EH (cell line): ENCODE results near the gene DNAJA4.
A peak's percentile ranks its signal among the peaks of the same experiment; 100 is the strongest.

Experiments
- DNase-seq: peaks from one replicate; pipeline ENCODE4 v3.0.0-alpha.2; 2015; ENCODE audit warnings: low read depth

DNAJA4 gene

DNA sequence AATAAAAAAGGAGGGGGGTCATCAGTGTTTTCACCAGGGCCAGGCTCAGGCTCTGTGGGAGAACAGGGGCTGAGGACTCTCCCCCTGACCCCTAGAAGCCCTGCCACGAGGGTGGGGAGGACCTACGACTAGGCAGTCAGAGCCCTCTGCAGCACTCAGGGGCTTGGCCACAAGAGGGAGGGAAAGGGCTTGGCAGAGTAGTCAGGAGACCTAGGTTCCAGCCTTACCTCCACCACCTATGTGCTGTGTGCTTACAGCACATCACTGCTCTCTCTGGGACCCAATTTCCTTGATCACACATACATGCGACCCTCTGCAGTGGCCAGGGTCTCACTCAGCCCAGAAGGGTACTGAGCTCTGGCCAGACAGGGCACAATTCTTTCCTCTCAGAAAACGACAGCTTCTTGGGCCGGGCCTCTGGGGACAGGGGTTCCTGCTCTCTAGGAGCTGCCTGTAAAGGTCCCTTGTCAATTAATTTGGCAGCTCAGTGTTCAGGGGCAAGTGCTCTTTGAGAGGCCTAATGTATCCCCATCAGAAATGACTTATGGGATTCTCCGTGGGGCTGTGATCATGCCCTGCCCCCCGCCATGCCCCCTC is 51.4 kb downstream of the DNAJA4 start:
- peak; percentile 21 for DNase-seq

DNA sequence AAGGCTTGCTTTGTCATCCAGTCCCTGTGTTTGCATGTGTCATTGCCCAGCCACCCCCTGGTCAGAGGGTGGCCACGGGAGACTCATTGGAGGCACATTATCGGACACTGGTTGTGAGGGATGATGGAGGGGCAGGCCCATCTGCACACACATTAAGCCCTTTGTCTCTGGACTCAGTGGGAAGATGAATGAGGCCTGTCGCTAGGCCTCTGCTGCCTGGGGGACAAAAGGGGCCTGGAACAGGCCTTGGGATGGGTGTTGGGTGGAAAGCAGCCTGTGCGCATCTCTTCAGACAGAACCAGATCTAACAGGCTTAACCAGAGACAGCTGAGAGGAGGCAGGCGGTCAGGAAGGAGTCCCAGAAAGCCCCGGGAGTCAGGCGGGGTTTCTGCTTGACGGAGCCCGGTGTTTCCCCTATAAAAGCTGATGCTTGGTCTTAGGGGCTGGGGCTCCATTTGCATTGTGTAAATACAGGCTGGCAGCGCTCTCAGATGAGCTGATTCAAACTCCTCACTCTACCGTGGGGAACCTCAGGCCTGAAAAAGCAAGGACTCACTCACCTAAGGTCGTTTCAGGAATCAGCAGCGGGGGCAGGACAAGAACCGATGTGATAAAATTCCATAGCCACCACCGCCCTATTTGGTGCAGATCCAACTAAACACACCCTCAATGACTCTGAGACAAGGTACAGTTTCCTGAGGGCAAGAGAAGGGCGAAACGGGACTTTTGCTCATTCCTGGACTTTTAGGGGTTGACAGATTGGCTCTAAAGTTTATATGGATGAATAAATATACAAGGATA is 52.1 kb downstream of the DNAJA4 start:
- DNase-seq = no peak

DNA sequence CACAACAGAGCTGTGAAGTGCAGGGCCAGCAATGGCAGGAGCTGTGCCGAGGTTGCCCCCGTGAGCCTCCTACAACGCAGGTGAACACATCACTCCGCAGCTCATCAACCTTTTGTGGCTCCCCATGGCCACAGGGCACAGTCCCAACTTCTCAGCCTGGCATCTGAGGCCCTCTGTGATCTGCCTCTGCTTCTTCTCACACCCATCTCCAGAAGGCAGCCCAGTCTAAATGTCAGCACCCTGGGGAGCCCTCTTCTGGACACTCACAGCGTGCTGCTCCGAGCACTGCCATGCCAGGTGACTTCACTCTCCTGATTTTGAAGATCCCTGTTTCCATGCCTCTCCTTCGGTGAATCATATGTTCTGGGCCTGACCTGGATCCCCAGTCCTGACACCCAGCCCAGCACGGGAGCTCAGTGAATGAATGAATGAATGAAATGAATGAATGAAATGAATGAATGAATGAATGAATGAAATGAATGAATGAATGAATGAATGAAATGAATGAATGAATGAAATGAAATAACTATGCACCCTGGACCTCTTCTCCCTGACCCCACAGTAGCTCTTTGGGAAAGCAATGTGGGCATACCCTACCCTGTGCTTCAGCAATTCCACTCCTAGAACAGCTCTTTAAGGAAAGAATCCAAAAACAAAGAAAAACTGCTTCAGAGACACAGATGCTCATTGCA is 52.9 kb downstream of the DNAJA4 start:
- DNase-seq = peak; percentile 28

DNA sequence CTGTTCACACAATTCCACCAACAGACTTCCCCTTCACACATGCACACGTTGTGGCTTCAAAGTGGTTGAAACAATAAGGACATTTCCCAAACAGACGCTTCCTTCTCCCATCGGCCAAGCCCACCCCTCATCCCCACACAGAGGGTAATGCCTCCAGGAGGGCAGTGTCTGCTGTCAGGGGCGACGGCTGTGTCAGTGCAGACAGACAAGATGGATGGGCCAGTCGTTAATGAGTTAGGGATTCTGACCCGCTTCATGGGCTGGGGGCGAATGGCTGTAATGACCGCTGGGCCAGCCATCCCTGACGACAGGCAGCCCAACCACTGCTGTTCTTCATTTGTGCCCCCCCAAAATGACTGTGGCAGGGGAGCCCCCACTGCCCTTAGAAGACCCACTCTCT is 55.2 kb downstream of the DNAJA4 start:
- DNase-seq = no peak

DNA sequence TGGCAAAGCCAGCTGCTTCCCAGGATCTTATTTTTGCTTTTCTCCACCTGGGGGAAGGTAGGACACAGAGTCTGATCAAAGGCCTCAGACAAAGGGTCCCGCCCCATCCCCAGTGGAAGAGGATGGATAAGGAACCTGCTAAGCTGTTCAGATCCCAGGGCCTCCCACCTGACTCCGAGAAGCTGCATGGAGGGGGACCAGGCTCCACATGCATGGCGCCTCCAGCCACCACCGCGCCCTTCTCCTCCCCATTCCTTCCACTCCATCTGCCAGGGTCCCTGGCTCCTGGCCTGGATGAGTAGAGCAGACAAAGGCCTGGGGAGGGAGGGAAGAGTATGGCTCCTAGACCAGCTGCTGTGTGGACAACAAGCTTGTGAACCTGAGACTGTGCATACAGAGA is 55.8 kb downstream of the DNAJA4 start:
- no peak for DNase-seq

DNA sequence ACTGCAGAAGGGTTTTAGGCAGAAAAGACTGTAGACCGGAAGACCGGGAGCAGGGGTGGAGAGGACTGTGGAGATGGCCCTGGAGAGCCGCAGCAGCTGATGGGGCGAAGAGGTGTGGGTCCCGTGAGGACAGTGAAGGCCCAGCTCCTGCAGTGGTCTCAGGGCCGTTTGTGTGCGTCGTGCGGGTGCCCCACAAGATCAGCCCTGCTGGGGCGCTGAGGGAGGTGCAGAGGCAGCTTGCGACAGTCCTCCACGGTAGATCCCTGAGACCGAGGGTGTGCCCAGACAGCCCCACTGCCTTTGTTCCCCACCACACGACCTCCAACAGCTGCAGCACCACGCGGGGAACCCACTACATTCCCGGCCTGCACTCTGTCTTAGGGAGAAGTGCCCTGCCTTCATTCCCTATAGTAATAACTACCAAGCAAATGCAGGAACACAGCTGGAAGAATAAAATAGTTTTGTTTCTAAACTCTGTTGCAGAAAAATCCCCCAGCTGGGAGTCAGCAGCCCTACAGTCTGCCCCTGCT is 56.7 kb downstream of the DNAJA4 start:
- DNase-seq = no peak

DNA sequence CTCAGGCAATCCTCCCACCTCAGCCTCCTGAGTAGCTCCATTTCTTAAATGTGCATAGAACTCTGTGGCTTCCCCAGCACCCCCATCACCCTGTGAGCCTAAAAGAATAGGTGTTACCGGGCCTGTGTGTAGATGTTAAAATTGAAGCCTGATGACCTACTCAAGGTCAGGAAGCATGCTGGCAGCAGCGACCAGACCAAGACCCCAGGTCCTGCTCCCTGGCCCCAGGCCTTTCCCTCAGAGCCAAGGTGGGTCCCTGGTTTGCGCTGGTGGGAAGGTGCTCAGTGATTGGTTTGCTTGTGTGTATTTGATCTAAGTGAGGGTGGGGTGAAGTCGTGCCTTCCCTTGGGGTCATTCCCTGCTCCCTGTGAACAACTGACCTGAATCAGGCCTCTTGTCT is 57.4 kb downstream of the DNAJA4 start:
- no peak for DNase-seq

DNA sequence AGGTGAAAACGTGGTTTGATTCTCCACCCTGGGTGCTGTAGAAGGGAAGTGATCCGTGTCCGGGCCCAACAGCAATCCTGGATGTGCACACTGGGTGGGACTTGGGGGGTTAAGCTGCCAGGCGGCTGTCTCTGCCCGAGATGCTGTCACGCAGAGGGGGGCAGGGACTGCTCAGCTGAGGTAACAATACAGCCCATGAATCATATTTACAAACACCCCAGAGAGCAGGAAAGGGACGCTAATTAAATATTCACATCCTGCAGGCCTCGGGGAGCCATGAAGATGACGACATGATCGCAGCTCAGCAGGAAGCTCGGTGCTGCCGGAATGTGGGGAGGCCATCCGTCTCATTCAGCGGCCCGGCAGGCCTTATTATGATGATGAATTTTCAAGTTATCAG is 57.9 kb downstream of the DNAJA4 start:
- DNase-seq = peak; percentile 64

DNA sequence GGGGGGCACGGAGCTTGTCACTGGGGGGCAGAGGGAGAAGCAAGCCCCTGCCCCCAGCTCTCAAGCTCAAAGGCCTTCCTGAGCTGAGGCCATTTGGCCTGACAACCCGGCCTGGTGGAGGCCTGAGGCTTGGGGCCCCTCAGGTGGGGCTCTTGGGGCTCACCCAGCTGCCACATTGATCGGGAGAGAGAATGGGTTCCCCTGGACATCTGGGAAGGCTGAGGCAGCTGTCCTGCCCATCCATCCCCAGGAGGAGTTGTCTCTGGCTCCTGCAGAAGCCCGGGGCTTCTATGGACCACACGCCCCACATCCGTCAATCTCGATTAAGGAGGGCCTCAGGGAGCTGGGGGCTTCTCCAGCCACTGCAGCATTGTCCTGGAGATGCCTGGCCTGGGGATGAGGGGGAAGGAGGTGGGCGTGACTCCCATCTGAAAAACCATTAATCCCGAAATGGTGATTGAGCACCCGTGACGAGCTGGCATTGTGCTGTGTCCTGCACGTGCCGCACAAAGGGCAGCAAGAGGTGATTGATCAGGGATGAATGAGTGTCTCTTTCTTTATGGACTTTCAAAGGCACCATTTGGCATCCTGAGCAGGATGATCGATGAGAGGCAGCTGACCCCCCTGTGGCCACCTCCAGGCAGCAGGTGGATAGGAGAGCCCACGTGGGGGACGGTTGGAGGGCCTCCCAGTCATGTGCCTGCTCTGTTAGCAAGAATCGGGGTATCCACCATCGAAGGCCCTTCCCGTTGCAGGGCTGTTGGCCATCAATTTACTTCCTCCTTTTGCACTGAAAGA is 58.6 kb downstream of the DNAJA4 start:
- no peak for DNase-seq

DNA sequence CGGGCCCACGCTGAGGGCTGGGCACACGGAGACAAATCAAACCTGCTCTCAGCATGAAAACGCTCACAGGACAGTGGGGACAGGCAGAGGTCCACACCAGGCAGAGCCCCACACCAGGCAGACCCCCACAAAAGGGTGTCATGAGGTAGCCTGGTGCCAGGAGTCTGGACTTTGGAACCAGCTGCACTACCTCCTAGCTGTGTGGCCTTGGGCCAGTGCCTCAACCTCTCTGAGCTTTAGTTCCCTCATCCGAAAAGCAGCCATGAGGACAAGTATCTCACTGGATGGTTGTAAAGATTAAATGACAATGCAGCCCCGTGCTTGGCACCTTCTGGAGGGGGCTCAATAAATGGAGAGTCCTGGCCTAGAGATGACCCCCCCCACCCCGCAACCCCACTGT is 59.3 kb downstream of the DNAJA4 start:
- no peak for DNase-seq

DNA sequence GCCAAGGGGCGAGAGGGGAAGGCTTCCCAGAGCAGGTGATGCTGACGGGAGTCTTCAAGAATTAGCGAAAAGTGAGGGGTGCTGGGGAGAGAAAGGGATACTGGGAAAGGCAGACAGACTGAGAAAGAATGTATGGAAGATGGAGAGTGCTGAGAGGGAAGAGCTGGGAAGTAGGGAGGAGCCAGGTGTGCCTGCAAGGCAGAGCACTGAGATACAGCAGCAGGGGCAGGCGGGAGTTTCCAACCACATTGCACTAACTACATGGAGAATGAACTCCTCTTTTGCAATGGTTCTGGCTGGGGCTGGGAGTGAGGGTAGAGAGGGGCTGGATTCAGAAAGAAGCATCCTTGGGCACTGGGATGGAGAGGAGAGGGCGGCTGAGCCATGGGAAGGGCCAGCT is 59.8 kb downstream of the DNAJA4 start:
- no peak for DNase-seq

DNA sequence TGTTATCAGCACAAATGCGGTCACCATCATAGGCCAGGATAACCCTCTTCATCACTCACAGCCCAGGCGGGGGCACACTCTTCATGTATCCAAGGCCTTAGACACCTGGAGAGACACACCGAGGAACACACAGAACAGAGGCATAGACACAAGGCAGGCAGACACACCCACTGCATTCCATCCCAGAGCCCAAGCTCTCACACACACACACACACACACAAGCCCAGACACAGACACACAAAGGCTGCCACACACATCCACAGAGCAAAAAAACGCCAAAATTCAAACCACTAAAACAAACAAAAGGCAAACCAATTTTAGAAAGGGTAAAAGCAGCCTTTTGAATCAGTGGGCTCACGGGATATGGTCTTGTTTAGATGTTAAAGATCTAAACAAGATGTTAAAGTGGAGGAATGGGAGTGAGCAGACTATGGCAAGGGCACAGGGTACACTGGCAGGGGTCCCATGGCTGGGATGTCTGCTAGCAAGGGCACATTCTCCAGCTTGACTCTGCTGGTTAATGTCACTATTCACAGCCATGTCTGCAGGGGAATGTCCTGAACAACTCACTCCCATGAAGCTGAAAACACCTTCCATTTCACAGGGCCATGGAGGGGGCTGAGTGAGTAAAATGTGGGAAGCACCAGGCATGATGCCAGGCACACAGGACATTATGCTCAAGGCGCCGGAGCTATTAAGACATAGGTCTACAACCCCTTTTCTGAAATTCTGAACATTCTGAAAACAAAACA is 60.9 kb downstream of the DNAJA4 start:
- peak; percentile 34 for DNase-seq

DNA sequence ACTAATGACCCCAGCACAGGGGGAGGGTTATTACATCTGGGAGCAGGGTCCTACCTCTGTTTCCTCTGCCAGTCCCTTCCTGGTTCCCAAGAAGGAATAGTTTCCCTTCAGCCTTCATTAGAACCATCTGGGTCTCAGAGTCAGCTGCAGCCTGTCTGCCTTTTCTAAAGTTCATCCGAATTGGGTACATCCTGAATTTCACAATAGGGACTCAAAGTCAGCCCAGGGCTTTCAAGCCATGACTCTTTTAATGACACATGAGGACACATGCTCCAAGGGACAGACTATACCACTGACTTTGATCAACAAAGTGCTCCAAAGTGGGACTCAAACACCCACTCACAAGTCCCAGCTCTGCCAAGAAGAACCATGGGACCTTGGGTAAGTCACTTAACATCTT is 63.1 kb downstream of the DNAJA4 start:
- peak; percentile 23 for DNase-seq

DNA sequence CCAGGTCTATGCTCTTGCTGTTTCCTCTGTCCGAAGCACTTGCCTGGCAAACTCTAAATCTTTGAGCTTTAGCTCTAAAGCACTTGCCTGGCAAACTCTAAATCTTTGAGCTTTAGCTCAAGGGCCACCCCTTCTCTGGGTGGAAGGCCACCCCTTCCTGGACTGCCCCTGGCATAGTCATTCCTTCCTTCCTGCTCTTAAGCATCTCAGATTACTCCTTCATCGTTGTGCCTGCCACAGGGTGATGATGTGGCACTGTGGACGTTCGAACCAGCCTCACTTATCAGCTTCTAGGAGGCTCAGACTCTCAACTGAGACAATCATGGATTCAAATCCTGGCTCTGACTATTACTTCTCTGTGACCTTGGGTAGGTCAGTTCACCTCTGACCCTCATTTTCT is 65.3 kb downstream of the DNAJA4 start:
- DNase-seq = peak; percentile 30
